ENCODE measurements around the gene MSH5. TPM values are rescaled to one million over a fixed set of nuclear protein-coding genes. Genes with fewer than 3 reads are reported as not detected.
A peak's percentile ranks its signal among the peaks of the same experiment; 100 is the strongest.

The MSH5 gene
- total and polyA plus RNA-seq, 2 donors (not counting 1 experiment from before 2014, with no cell fraction given) = 4.3 to 6.0 TPM

DNA sequence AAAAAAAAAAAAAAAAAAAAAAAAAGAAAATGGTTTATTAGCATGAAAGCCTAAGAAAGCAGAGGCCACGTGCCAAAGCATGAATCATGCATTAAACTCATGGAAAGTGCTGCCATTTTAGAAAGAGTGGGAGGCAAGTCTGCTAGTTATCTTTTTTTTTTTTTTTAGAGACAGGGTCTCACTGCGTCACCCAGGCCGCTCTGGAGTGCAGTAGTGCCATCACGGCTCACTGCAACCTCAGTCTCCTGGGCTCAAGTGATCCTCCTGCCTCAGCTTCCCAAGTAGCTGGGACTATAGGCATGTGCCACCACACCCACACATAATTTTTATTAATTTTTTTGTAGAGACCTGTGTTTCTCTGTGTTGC is 32.2 kb downstream of the MSH5 start:
- Histone ChIP-seq H3K27ac (ENCODE audit: insufficient read depth, low read length) (no peak overlapping the region), H3K4me2 (ENCODE audit: extremely low read depth, insufficient read depth, low read length) (no peak overlapping the region), H4K20me1 (ENCODE audit: control insufficient read depth, extremely low read depth, insufficient read depth, low read length) (no peaks in the 10 kb centered on the region), H3K4me1 (ENCODE audit: control insufficient read depth, extremely low read depth, insufficient read depth, low read length) (peaks cover 3% of the 10 kb centered on the region), H3K9me3 (ENCODE audit: control insufficient read depth, insufficient read depth, low read depth, low read length) (no peaks in the 10 kb centered on the region), H3K27me3 (ENCODE audit: control insufficient read depth, insufficient read depth, low read length) (no peaks in the 10 kb centered on the region), H3K79me2 (ENCODE audit: control insufficient read depth, insufficient read depth, low read length) (no peaks in the 10 kb centered on the region), H3K4me3 (replicated peaks in 1 of 4; ENCODE audit: control extremely low read depth in 1 of 4, insufficient read depth in 1 of 4, low read depth in 3 of 4, low read length in 4 of 4) (no peak overlapping the region), H3K9ac (ENCODE audit: insufficient read depth, low read length) (no peak overlapping the region), H2AFZ (ENCODE audit: low read length) (no peak overlapping the region), H3K36me3 (ENCODE audit: control insufficient read depth, insufficient read depth, low read length) (no peaks in the 10 kb centered on the region)
- no peak for TF ChIP-seq EZH2 (IDR thresholded peaks at IDR 0.05; ENCODE audit: low read length, missing control alignments)
- TF ChIP-seq, protein P1, sequence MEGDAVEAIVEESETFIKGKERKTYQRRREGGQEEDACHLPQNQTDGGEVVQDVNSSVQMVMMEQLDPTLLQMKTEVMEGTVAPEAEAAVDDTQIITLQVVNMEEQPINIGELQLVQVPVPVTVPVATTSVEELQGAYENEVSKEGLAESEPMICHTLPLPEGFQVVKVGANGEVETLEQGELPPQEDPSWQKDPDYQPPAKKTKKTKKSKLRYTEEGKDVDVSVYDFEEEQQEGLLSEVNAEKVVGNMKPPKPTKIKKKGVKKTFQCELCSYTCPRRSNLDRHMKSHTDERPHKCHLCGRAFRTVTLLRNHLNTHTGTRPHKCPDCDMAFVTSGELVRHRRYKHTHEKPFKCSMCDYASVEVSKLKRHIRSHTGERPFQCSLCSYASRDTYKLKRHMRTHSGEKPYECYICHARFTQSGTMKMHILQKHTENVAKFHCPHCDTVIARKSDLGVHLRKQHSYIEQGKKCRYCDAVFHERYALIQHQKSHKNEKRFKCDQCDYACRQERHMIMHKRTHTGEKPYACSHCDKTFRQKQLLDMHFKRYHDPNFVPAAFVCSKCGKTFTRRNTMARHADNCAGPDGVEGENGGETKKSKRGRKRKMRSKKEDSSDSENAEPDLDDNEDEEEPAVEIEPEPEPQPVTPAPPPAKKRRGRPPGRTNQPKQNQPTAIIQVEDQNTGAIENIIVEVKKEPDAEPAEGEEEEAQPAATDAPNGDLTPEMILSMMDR (conservative IDR thresholded peaks at IDR 0.05 in 1 of 2, IDR thresholded peaks at IDR 0.05 in 1 of 2; ENCODE audit: low read depth in 1 of 2, low read length in 2 of 2) = no peak
- peak; percentile 40 to 61 for DNase-seq (ENCODE audit: low read depth in 2 of 2)

DNA sequence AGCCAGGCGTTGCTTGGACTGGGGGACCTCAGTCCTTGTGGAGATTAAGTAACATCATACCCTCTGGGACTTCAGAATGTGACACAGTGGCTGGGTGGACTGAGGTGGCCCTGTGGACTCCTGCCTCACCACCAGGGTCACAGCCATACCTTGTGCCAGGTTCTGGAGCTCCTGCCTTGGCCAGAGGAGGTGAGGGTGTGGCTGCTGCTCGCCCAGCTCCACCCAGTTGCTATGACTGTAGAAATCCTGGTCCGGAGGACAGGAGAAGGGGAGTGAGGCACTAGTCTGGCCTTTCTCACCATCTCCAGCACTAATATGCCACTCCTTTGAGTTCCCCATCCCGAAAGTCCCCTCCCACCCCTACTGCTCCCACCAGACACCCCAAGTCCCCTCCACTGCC is 35.4 kb downstream of the MSH5 start:
- Histone ChIP-seq H3K4me3 (replicated peaks in 1 of 4; ENCODE audit: control extremely low read depth in 1 of 4, insufficient read depth in 1 of 4, low read depth in 3 of 4, low read length in 4 of 4) (no peak overlapping the region), H3K27ac (ENCODE audit: insufficient read depth, low read length) (no peak overlapping the region), H4K20me1 (ENCODE audit: control insufficient read depth, extremely low read depth, insufficient read depth, low read length) (no peaks in the 10 kb centered on the region), H3K4me2 (ENCODE audit: extremely low read depth, insufficient read depth, low read length) (no peak overlapping the region), H3K9ac (ENCODE audit: insufficient read depth, low read length) (no peak overlapping the region), H3K9me3 (ENCODE audit: control insufficient read depth, insufficient read depth, low read depth, low read length) (no peaks in the 10 kb centered on the region), H3K27me3 (ENCODE audit: control insufficient read depth, insufficient read depth, low read length) (no peaks in the 10 kb centered on the region), H3K36me3 (ENCODE audit: control insufficient read depth, insufficient read depth, low read length) (peaks cover 6% of the 10 kb centered on the region), H3K79me2 (ENCODE audit: control insufficient read depth, insufficient read depth, low read length) (no peaks in the 10 kb centered on the region), H3K4me1 (ENCODE audit: control insufficient read depth, extremely low read depth, insufficient read depth, low read length) (peaks cover 7% of the 10 kb centered on the region), H2AFZ (ENCODE audit: low read length) (no peak overlapping the region)
- no peak for DNase-seq (ENCODE audit: low read depth in 2 of 2)
- TF ChIP-seq, protein P1 (conservative IDR thresholded peaks at IDR 0.05 in 1 of 2, IDR thresholded peaks at IDR 0.05 in 1 of 2; ENCODE audit: low read depth in 1 of 2, low read length in 2 of 2) = no peak
- no peak for TF ChIP-seq EZH2 (IDR thresholded peaks at IDR 0.05; ENCODE audit: low read length, missing control alignments)

DNA sequence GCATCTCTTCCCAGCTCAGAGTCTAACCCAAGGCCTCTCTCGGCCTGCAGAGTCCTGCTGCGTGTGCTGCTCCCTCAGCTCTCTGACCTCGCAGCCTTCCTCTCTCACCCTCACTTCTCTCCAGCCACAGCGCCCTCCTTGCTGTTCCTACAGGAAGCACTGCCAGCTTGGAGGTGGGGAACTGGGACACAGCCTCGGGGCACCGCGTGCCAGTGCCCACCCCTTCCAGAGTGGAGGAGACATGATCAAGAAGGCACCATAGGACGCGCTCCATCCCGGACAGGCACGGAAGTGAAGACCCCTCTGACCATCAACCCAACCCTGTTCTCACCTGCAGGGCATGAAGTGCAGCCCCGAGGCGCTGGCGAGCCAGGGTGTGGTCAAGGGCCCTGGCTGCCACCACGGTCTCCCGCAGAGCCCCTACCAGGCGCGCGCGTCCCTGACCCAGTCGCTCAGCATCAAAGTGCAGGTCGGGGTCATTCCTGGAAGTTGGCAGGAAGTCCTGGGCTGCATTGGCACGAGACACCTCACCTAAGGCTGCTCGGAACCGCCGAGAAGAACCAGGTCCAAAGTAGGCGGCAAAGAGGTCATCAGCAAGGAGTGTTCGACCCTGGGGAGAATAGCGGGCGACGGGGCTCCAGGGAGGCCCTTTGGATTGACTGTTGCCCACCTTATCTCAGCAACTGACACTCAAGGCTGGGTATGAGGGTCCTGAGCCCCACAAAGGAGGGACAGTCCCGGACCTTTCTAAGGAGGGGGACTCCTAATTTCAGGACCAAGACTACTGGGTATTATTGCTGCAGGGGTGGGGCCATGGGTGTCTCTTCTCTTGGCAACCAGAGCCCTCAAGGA is 36.1 kb downstream of the MSH5 start:
- Histone ChIP-seq H3K27ac (ENCODE audit: insufficient read depth, low read length) (no peak overlapping the region), H3K79me2 (ENCODE audit: control insufficient read depth, insufficient read depth, low read length) (no peaks in the 10 kb centered on the region), H3K4me2 (ENCODE audit: extremely low read depth, insufficient read depth, low read length) (no peak overlapping the region), H3K27me3 (ENCODE audit: control insufficient read depth, insufficient read depth, low read length) (no peaks in the 10 kb centered on the region), H4K20me1 (ENCODE audit: control insufficient read depth, extremely low read depth, insufficient read depth, low read length) (no peaks in the 10 kb centered on the region), H3K9ac (ENCODE audit: insufficient read depth, low read length) (no peak overlapping the region), H3K9me3 (ENCODE audit: control insufficient read depth, insufficient read depth, low read depth, low read length) (no peaks in the 10 kb centered on the region), H3K4me1 (ENCODE audit: control insufficient read depth, extremely low read depth, insufficient read depth, low read length) (peaks cover 7% of the 10 kb centered on the region), H3K36me3 (ENCODE audit: control insufficient read depth, insufficient read depth, low read length) (peaks cover 8% of the 10 kb centered on the region), H3K4me3 (replicated peaks in 1 of 4; ENCODE audit: control extremely low read depth in 1 of 4, insufficient read depth in 1 of 4, low read depth in 3 of 4, low read length in 4 of 4) (no peak overlapping the region), H2AFZ (ENCODE audit: low read length) (no peak overlapping the region)
- no peak for DNase-seq (ENCODE audit: low read depth in 2 of 2)
- TF ChIP-seq, protein P1 (conservative IDR thresholded peaks at IDR 0.05 in 1 of 2, IDR thresholded peaks at IDR 0.05 in 1 of 2; ENCODE audit: low read depth in 1 of 2, low read length in 2 of 2) = no peak
- no peak for TF ChIP-seq EZH2 (IDR thresholded peaks at IDR 0.05; ENCODE audit: low read length, missing control alignments)

All from fibroblast of lung (primary cell).